NCI-H446 treated with DMSO at 0.1 percent for 48 hours (cell line): ENCODE measurements around the gene ENDOV.

Source experiments
- DNase-seq: peaks from one replicate; lab custom pipeline; 2025; lab: John Stamatoyannopoulos, UW

The ENDOV gene

DNA sequence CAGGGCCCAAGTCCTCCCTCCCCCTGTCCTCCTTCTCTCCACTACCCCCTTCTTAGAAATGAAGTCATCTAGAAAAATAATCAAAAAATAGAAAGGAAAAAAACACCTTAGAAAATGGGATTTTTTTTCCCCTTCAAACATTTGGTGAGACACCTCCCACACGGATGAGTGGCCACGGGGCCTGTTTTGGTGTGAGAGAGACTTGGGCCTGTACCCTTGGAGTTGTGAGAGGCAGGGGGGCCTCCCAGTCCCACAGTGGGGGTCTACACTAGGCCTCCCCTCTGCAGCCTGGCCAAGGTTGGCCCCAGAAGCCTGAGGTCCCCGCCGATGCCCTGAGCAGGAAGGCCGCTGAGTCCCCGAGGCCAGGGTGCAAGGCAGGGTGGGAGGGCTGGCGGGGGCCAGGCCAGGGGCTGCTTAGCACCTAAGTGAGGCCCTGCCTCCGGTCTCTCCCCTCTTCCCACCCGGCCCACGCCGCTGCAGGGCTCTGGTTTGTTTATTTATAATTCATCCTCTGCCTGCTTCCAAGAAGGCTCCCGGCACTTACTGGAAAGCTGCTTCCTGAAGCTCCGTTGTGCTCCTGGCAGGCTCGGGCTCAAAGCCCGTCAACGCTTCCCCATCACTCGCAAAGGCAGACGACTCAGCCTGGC is 35.1 kb downstream of the ENDOV start:
- DNase-seq = no peak

DNA sequence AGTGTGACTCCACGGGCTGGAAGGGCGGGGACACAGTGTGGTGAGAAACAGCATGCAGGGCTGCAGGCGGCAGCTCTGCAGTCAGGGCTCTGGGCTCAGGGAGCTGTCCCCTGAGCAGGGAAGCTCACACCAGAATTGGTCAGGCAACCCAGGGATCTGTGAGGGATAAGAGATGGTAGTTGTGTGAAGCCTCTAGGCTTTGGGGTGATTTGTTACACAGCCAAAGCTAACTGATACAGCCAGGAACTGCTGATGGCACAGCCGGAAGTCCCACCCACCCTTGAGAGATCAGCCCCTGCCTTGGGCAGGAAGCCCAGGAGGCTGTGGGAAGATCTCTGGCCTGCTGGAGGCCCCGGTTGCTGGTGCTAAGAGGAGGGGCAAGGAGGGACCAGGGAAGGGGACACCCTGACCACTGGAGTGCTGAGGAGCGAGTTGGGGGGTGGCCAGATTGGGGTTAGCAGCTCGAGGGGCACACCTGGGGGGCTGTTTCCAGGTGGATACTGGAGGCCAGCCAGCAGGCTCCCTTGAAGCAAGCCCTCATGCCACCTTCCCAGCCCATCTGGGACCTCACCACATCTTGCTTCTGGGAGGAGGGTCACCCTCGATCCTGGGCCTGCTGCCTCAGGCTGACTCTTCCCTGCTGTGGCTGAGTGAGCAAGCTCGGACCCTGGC is 36.3 kb downstream of the ENDOV start:
- no peak for DNase-seq

DNA sequence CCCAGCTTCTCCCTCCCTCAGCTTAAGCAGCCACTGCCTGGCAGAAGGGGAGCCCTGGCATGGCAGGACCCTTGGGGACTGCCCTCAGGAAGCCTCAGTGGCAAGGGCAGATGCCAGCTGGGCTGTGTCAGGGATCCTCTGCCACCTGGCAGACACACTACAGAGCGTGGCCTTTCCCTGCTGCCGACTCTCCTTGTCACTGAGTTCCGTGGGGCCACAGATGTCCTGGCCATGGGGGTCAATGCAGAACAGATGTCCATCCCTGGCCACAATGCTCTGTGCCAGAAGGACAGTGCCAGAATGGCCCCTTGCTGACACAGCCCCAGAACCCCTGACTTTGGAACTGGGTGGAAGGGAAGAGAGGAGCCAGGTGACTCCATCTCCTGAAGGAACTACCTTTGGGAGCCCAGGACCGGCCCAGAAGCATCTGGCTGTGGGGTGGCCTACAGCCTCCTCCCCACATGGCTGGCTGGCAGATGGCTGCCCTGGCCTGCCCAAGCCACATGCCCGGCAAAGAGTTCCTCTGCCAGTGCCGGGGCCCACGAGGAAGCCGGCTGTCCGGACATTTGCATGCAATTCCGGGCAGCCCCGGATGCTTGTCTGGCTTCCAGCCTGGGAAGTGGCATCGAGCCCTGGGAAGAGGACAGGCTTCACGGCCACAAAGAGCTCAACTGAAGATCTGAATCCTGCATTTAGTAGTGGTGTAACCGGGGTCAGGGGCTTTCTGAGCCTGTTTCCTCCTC is 37.4 kb downstream of the ENDOV start:
- DNase-seq = peak; percentile 83

DNA sequence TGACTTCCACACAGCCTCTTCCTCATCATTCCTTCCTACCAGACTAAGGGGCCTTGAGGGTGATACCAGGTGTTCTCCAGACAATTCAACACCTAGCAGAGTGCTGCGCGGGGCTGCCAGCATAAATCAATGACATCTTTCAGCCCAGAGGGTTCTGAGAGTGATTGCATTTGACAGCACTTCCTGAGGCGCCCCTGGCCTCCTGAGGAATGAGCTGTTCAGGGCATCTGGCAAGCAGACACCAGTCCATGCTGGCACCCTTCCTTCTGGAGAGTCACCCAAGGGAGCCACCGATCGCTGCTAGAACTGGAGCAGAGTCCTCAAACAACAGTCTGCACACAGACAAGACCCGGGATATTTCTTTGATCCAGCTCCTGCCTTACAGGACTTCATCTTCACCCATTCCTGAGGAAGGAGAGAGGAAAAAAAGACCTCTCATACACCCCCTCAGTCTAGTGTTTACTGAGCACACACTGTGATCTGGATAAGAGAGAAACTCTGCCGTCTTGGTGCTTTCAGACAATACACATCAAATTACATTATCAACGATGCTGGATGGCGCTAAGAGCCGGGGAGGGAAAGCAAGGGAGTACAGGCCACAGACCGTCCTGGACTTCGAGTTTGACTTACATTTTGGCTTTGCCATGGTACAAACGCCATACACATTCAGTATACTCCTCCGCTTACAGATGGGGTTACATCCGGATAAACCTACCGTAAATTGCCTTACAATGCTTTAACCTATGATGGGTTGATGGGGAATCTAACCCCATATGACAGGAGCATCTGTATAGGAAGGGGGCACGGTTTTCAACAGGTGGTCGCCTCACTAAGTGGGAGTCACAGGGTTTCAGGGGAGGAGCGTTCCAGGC is 38.4 kb downstream of the ENDOV start:
- DNase-seq = peak; percentile 61

DNA sequence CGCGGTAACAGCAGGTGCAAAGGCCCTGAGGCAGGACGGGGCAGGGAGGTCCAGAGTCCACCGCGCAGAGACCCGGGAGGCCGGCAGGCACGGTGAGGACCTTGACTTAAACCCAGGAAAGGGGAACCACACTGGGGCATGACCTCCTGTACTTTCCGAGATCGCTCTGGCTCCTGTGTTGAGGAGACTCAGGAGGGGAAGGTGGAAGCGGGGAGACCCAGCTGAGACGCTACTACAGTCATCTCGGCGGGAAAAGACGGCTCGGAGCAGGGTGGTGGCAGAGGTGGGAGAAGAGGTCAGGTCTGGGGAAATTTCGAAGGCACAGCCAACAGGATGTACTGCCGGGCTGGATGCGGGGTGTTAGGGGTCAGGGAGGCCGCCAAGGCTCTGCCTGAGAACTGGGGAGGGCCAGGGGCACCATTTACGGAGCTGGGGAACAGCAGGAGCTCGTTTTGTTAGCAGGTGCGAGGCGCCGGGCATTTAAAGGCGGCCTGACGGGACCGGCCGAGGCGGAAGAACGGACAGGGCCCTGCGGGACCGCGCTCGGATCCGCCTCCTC is 39.1 kb downstream of the ENDOV start:
- DNase-seq = no peak

DNA sequence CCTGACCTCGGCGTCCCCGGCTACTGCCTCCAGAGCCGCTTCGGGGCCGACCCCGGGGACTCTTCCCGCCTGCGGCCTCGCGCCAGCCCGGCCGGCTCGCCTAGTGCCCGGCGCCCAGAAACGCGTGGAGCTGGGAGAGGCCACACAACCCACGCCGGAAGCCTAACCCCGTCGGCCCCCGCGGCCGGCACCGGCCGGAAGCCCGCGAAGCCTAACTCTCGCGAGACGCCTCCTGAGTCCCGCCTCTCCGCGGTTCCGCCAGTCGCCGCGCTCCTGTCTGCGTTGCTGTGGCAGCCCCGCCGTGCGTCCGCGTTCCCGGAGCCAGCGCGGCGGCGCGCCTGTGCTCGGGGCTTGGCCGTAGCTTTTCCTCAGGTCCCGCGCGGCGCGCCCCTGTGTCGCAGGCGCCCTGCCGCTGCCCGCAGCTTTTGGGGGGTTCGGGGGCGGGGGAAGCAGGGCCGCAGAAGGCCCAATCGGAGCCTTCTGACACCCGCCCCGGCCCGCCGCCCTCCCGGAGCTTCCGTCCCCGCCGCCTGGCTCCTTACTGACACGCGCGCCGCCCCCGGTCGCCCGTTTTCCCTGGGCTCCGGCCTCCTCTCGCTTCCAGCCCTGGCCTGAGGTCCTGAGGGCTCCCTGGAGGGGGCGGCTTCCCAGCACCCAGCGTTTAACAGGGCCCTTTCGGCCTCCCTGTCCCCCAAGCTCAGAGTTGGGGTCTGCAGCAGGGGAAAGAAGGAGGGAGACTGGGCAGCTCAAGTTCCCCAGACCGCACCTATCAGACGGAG is 39.8 kb downstream of the ENDOV start:
- peak; percentile 94 for DNase-seq

DNA sequence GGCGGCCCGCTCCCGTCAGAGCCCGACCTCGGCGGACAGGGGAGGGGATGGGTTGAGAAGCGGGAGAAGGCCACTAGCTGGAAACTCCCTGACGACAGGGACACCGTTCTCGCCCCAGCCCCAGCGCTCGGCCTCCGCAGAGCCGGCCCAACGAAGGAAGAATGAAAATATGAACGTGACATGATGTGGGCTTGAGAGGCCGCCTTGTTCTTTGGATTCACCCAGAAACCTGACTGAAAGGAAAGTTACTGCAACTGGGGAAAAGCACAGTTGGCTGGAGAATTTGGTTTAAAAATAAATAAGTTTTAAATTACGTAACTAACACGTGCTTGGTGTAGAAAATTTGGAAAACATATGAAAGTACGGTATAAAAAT is 40.4 kb downstream of the ENDOV start:
- no peak for DNase-seq

DNA sequence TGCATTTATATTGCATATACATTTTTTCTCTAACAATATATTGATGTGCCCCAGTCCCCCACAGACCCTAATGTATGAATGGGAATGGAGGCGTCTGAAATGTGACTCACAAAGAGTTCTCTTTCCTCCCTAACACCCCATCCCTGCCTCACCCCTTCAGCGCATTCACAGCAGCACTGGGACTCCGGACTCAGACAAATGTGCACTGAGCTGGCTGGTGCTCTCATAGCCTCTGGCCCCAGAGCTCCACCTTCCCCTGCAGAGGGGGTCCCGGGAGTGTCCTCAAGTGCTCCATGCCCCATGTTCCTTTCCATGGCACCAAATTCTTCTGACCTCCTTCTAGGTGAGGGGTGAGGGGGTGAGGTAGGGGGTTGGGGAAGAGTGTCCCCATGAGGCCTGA is 40.8 kb downstream of the ENDOV start:
- no peak for DNase-seq

DNA sequence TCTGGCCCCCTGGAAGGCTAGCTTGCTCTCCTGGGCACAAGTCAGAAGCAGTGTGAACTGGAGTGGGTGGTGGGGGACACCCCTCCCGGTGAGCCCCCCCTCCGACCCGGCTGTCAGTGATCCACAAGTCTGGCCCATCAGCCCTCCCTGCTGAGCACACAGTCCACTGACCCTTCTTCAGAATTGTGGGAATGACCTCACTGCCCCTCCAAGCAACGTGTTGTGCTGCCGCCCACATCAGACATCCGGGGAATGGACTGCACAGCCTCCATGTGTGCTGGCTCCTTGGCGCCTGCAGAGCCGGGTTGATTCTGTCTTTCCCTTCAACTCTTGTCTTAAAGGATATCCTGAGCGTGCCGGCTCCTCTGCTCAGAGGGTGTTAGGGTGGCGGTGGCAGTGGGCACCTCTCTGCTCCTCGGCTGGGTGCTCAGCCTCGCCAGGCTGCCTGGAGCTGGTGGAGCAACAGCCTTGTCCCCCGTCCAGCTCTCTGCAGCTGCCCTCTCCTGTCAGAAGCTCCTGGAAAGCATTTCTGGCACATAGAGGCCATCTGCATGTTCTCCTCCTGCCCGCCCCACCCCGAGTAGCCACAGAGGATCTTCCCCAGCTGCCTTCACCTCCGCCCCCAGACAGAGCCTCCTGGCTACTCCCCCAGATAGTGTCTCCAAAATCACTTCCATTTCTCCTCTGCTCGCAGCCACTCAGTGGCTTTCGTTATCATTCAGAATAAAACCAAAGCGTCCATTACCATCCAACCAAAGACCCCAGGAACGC is 41.7 kb downstream of the ENDOV start:
- DNase-seq = peak; percentile 23

DNA sequence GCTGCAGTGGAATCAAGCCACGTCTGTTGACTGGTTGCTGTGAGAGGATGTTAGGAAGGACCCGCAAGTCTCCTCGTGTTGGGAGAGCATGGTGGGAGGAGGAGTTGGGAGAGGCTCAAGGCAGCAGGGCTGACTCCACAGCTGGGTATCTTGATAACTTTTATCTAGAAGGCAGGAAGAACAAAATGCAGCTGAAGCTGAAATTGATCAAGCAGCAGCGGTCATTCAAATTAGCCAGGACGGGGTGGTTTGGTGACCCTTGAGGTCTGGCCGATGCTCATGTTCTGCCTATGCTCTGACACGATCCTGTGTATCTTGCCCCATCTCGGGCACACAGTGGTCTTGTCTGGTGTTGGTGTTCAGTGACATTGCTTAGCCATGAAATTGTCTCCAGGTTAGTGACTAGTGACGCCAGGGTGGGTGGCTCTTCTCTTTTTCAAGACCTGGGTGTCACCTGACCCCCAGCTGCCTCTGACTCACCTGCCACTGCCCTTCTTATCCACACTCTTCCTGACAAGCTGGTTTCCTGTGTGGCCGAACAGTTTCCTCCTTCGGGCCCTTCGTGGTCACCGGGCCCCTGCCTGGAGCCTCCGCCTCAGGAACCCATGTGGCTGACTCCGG is 42.4 kb downstream of the ENDOV start:
- DNase-seq = no peak

DNA sequence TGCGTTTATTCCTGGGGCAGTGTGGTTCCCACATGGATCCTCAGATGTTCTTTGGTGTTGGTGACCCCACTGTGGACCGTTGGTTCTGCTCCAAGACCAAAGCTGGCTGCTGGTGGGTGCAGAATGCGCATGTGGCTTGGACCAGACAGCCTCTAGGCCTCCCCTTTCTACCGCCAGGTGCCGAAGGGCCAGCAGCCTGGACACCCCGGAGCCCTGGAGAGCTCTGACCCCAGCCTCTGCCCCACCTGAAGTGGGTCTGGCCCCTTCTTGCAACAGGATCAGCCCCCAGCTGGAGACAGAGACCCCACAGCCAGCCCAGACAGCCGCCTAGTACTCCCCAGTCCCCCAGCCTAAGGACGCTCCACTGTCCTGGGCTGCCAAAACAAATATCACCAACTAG is 43.0 kb downstream of the ENDOV start:
- no peak for DNase-seq

DNA sequence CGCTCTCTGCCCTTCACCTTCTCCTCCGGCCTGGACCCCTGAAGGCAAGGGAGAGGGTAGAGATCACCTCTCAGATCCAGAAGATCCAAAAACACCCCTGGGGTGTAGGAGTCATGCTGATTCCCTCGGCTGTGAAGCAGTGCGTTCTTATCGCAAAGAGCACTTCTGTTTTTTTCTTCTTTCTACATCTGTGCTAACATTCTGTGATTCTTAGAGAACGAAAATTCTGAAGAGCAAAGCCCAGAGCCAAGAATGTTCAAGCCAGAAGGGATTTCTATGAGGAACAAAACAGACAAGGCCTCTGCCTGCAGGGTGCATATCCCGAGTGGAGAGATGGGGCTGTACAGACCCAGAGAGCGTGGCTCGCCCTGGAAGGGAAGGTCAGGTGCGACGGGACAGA is 44.3 kb downstream of the ENDOV start:
- no peak for DNase-seq

DNA sequence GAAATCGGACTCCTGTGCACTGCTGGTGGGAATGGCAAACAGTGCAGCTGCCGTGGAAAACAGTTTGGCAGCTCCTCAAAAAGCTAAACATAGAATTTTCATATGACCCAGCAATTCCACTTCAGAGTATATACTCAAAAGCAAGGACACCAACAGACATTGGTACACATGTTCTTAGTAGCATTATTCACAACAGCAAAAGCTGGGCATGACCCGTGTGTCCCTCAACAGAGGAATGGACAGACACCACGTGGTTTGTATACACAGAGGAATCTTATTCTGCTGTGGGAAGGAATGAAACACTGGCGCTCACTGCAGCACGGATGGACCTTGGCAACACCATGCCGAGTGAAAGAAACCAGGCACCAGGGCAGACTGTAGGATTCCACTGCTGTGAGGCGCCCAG is 45.5 kb downstream of the ENDOV start:
- no peak for DNase-seq

DNA sequence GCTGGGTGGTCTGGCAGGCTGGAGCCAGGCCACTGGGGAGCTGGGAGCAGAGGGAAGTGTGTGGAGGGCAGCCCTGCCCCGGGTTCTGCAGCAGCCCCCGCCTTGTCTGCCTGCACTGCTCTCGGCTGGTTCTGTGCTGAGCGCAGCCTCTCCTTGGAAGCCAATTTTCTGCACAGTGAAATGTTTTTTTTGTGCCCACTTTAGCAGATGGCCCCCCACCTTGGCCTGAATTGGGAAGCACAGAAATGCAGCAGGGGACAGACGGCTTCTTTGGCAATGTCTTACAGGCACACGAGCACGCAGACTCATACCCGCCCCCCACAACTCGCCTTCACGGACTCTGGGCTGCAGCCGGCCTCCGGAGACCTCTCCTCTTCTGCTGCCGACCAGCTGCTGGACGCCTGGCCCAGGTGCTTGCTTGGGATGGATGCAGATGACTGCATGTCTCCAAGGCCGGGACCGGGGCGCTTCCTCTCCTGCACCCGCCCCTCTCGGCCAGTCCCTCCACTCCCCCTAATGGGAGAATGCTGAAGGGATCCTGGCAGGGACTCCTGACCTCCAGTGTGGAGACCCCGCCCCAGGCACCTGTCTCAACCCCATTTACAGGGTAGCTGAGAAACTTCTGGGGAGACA is 46.7 kb downstream of the ENDOV start:
- DNase-seq = peak; percentile 55

DNA sequence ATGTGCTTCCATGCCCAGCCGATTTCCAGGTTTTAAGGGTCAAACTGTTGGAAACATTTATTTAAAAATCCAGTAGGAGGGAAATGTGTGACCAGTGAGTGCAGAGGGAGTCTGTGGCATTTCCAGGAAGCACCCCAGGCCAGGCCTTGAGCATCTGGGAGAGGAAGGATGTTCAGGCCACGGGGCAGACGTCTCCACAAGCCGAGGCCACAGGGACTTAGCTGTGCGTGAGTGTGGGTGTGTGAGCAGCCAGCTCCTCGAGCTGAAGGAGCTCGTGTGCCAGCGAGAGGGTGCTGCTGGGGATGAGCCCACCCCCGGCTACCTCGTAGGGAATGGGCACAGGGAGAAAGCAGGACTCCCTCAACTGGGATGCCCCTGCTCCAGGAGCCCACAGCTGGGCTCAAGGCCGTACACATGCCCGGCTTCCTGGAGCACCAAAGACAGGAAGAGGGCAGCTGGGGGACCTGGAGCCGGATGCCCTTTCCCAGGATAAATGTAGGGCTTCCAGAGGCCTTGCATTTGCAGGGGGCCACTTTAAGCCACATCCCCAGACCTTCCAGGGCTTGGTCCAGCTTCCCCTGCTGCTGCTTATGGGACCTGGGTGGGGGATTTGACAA is 48.9 kb downstream of the ENDOV start:
- DNase-seq = no peak

DNA sequence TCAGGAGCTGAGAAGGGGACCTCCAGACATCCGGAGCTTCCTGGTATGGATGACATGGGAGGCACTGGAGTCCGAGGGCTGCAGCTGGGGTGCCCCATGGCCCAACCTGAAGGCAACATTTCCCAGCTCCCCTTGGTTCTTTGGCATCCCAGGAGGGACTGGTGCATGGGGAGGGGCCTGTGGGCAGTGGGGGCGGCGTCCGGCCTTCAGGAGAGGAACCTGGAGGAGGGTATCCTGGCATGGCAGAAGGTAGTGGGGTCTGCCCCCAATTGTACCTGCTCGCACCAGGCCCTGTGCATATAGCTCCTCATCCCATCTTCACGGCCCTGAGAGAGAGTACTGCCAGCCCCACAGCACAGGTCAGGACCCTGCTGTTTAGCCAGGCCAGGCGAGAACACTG is 49.5 kb downstream of the ENDOV start:
- DNase-seq = no peak

DNA sequence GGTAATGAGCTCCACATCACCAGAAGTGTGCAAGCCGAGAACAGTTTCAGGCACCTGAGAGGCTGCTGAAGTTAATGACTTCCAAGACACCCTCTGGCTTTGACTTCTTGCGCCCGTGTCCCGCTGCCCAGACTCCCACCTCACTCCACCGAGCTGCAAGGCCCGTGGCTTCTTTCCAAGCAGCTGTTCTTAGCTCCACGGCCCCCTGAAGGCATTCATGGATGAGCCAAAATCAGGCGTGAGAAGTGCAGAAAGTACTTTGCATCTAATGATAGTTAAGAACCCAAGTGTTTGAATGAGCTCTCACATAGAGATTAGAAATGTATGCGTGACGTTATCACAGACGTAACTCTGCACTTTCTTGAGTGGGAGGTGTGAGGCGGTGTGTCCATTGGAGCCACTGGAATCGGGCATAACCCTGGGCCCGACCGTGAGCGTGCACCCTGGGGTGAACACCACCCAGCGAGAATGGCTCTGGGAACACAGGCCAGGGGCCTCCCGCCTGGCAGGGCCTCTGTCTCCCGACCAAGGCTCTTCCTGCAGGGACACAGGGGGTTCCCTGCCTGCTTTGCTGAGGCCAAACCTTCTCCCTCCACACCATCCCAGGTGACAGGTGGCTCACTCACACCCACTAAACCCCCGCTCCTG is 50.5 kb downstream of the ENDOV start:
- no peak for DNase-seq

DNA sequence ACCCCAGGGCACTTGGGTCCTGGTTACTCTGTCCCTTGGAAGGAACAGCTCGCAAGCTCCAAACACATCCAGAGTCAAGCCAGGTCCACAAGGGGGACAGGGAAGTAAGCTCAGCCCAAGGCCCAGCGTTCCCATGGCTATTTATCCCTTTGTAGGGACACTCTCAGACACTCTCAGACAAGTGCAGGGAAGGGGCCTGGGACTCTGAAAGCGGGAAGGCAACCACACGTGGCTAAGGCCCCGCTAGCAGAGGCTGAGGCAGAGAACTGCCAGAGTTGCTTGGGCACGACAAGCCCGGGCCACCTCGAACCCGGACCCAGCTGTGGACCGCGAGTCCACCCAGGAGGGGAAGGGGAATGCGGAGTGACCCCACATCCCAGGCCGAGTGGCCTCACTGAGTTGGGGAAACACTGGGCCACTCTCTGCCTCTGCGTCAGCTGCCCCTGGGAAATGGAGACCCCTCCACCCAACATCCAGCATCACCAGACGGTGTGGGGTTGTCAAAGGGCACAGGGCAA is 51.3 kb downstream of the ENDOV start:
- no peak for DNase-seq
